Measurements from ENCODE around the gene TPPP3. TPM values are rescaled to one million over a fixed set of nuclear protein-coding genes. Genes with fewer than 3 reads are reported as not detected.
A peak's percentile ranks its signal among the peaks of the same experiment; 100 is the strongest.

The TPPP3 gene
- total RNA-seq, 4 donors from 2014 or later, result 13.4 to 26.6 (median 16.2) TPM

DNA sequence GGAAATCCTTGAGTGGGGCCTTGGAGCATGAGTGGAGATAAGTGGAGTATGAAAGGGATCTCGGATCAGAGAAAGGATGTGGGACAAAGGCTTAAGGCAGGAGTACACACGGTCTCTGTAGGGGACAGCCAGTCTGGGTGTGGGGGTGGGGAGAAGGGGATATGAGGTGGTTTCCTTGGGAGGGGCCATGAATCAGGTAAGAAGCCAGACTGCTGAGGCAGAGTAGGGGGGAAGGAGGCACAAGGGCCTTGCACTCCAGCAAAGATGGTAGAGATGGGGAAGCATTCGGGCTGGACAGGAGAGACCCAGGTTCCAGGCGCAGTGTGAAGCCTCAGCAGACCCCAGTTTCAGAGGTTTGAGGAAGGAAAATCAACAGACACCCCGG, 39.2 kb upstream of the TPPP3 start:
- Histone ChIP-seq H3K9me3 (no peaks in the 10 kb centered on the region), H3K27me3 (no peaks in the 10 kb centered on the region), H3K27ac (peak overlapping the region; percentile 59 to 76), H3K4me1 (peaks cover 0 to 21% of the 10 kb centered on the region in 2 donors), H3K4me3 (peak overlapping the region in 1 of 2 donors; percentile 42), H3K36me3 (no peaks in the 10 kb centered on the region)
- no peak for TF ChIP-seq POLR2A (IDR thresholded peaks at IDR 0.05)
- TF ChIP-seq, protein P1, sequence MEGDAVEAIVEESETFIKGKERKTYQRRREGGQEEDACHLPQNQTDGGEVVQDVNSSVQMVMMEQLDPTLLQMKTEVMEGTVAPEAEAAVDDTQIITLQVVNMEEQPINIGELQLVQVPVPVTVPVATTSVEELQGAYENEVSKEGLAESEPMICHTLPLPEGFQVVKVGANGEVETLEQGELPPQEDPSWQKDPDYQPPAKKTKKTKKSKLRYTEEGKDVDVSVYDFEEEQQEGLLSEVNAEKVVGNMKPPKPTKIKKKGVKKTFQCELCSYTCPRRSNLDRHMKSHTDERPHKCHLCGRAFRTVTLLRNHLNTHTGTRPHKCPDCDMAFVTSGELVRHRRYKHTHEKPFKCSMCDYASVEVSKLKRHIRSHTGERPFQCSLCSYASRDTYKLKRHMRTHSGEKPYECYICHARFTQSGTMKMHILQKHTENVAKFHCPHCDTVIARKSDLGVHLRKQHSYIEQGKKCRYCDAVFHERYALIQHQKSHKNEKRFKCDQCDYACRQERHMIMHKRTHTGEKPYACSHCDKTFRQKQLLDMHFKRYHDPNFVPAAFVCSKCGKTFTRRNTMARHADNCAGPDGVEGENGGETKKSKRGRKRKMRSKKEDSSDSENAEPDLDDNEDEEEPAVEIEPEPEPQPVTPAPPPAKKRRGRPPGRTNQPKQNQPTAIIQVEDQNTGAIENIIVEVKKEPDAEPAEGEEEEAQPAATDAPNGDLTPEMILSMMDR (IDR thresholded peaks at IDR 0.05), result no peak
- no peak for DNase-seq
- intact Hi-C loops (cut with DNase I; ENCODE audit: low total_unique reads), result no loop called here

DNA sequence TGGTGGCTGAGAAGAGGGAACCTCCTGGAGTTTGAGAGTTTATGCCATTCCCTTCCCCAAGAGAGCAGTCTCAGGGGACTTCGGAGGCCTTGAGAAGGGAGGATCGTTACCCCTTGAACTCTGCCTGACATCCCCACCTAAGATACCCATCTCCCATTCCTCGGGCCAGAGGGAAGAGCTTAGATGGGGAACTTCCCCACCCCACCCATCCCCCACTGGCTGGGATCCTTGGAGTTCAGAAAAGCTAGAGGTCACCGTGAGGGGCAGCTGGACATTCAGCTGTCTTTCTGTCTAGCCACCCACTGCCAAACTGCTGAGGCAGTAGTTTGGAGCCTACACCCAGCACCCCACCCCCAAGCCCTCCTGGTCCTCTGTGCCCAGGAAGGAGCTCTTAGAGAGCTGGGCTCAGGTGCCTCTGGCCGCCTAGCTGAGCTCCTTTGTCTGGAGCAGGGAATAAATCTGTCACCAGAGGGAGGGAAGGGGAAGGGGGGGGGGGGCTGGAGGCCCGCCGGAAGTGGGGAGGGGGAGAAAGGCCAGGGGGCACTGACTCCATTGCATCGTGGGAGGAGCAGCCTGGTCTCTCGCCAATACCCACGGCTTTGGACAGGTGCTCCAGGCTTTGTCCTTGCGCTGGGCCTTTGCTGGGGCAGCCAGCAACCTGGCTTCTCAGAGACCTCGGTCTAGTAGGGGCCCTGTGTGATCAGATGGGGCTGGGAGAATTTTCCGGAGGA, 38.6 kb upstream of the TPPP3 start:
- H3K36me3 ChIP-seq, result no peaks in the 10 kb centered on the region
- DNase-seq, result no peak
- intact Hi-C loops (cut with DNase I; ENCODE audit: low total_unique reads), result no loop called here
- H3K4me3 ChIP-seq, result peak overlapping the region; percentile 42 to 44
- H3K9me3 ChIP-seq, result no peaks in the 10 kb centered on the region
- H3K27me3 ChIP-seq, result no peaks in the 10 kb centered on the region
- peak overlapping the region; percentile 59 to 76 for H3K27ac ChIP-seq
- H3K4me1 ChIP-seq, result peaks cover 0 to 21% of the 10 kb centered on the region in 2 donors
- TF ChIP-seq, protein P1 (IDR thresholded peaks at IDR 0.05), result no peak
- no peak for TF ChIP-seq POLR2A (IDR thresholded peaks at IDR 0.05)

DNA sequence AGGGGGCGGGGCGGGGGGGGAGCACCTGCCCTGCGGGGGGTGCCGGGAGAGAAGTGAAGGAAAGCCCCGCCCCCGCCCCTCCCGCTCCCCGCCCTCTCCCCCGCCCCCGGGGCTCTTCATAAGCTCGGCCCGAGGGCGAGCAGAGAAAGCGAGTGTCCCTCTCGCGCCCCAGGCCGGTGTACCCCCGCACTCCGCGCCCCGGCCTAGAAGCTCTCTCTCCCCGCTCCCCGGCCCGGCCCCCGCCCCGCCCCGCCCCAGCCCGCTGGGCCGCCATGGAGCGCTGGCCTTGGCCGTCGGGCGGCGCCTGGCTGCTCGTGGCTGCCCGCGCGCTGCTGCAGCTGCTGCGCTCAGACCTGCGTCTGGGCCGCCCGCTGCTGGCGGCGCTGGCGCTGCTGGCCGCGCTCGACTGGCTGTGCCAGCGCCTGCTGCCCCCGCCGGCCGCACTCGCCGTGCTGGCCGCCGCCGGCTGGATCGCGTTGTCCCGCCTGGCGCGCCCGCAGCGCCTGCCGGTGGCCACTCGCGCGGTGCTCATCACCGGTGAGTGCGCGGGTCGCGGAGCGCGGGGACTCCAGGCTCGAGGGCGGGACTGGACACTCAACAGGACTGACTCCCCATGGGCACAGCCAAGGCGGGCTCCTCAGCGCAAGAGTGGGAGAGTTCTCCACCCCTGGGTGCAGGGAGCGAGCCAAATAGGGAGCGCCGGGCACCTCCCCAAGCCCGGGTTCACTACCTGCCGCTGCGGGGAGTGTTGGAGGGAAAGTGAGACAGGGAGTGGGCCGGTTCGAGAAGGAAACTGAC, 37.9 kb upstream of the TPPP3 start, which contains the start of gene HSD11B2:
Gene HSD11B2, plus strand, starts transcription at position 145 of the 798 bp plus-strand sequence. Its CDS starts 128 bp downstream, at position 273.
- peaks cover 0 to 21% of the 10 kb centered on the region in 2 donors for H3K4me1 ChIP-seq
- intact Hi-C loops (cut with DNase I; ENCODE audit: low total_unique reads), result no loop called here
- peak within 1 kb of the TSS; percentile 59 to 76 for H3K27ac ChIP-seq
- peak within 1 kb of the TSS; percentile 42 to 44 for H3K4me3 ChIP-seq
- H3K9me3 ChIP-seq, result no peaks in the 10 kb centered on the region
- no peaks in the 10 kb centered on the region for H3K36me3 ChIP-seq
- H3K27me3 ChIP-seq, result no peaks in the 10 kb centered on the region
- TF ChIP-seq POLR2A (IDR thresholded peaks at IDR 0.05), result peak in 1 of 2 donors; percentile 37
- TF ChIP-seq, protein P1 (IDR thresholded peaks at IDR 0.05), result peak in 3 of 4 experiments; percentile 3 to 14 (median 13)
- DNase-seq, result peak; percentile 52 to 74

DNA sequence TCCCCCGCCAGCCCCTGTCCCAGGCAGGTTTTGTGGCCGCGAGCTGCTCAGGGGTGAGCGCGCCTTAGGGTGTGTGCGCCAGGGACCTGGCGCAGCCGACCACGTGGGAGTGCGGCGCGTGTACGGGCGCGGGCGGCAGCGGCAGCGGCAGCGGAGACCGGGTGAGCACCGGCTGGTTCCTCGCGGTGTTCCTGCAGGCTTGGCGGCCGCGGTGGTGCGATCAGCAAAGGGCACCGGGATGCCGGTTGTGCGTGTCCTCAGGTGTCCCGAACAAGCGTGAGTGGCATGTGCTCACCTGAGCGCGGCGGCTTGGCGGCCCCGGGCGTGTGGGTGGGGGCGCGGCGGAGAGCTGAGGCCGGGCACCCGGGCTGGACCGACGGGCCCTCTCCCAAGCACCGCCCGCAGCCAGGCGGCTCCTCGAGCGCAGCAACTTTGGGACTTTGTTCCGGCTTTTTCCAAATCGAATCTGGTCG, 37.2 kb upstream of the TPPP3 start:
- TF ChIP-seq POLR2A (IDR thresholded peaks at IDR 0.05), result no peak
- TF ChIP-seq, protein P1 (IDR thresholded peaks at IDR 0.05), result no peak
- H3K27ac ChIP-seq, result peak overlapping the region; percentile 59 to 76
- intact Hi-C loops (cut with DNase I; ENCODE audit: low total_unique reads), result no loop called here
- no peaks in the 10 kb centered on the region for H3K9me3 ChIP-seq
- peaks cover 0 to 21% of the 10 kb centered on the region in 2 donors for H3K4me1 ChIP-seq
- no peaks in the 10 kb centered on the region for H3K27me3 ChIP-seq
- no peaks in the 10 kb centered on the region for H3K36me3 ChIP-seq
- H3K4me3 ChIP-seq, result peak overlapping the region; percentile 42 to 44
- DNase-seq, result peak in 1 of 2 donors; percentile 60
